ENCODE data around the gene GDPGP1. TPM values are rescaled to one million over a fixed set of nuclear protein-coding genes. Genes with fewer than 3 reads are reported as not detected.

Gene GDPGP1
- total and polyA plus RNA-seq, 2 donors (not counting 1 experiment from before 2014, with no cell fraction given) = 9.3 to 10.4 TPM

GRCh38 chr15:90212221-90213098 is 21.5 kb upstream of the GDPGP1 start:
- intact Hi-C loops (cut with micrococcal nuclease) = loop anchor here (1.0 to 10.0 kb wide), 3 partner anchors 11 to 452 kb away; partner anchors contain the start of genes AP3S2 and SEMA4B
- ATAC-seq (ENCODE audit: low read depth) (no peak), DNase-seq (no peak)
- H3K79me2 ChIP-seq (ENCODE audit: control insufficient read depth, insufficient read depth, low read length) = peaks cover 92% of the 10 kb centered on the region
- H3K4me2 ChIP-seq (replicated peaks; ENCODE audit: low read depth, low read length, poor library complexity, severe bottlenecking) = peak overlapping the region; percentile 65
- H2AFZ ChIP-seq (ENCODE audit: insufficient read depth, low read depth, low read length, poor library complexity, severe bottlenecking) = no peak overlapping the region
- POLR2A ChIA-PET = interaction anchor here (1.5 to 9.0 kb wide), 4 partner anchors 11 to 27 kb away, joined by 7 to 163 read pairs (median 40); partner anchors contain the start of genes CIB1, GDPGP1 and SEMA4B
- 92% methylated on average over 31 of the region's 35 CpGs for WGBS (ENCODE audit: insufficient coverage)
- Mint-ChIP-seq H3K9me3 (ENCODE audit: insufficient read depth) (no peaks in the 10 kb centered on the region), H3K27me3 (no peaks in the 10 kb centered on the region), H3K4me1 (peaks cover 93% of the 10 kb centered on the region), H3K4me3 (peak overlapping the region; percentile 76), H3K27ac (peak overlapping the region; percentile 90)
- H4K20me1 ChIP-seq (ENCODE audit: control insufficient read depth, insufficient read depth, low read length, poor library complexity, severe bottlenecking) = peaks cover 41% of the 10 kb centered on the region
- peak overlapping the region; percentile 35 for H3K9ac ChIP-seq (ENCODE audit: low read length)
- H3K4me1 ChIP-seq (ENCODE audit: control insufficient read depth in 2 of 2, insufficient read depth in 2 of 2, low read length in 2 of 2) = peaks cover 92 to 100% of the 10 kb centered on the region in 2 donors
- CTCF ChIA-PET = interaction anchor here (0.8 to 12.6 kb wide), 4 partner anchors 10 to 51 kb away, joined by 3 to 274 read pairs (median 98); partner anchors contain the start of genes CIB1, GDPGP1 and SEMA4B
- no peaks in the 10 kb centered on the region for H3K27me3 ChIP-seq (replicated peaks in 1 of 4; ENCODE audit: control extremely low read depth in 1 of 4, control insufficient read depth in 3 of 4, insufficient read depth in 4 of 4, low read length in 3 of 4)
- H3K4me3 ChIP-seq (ENCODE audit: control extremely low read depth in 1 of 5, extremely low read depth in 1 of 5, insufficient read depth in 1 of 5, low read depth in 2 of 5, low read length in 4 of 5) = peak overlapping the region in 1 of 5 experiments; percentile 39
- peak overlapping the region; percentile 80 to 86 for H3K27ac ChIP-seq (ENCODE audit: low read length in 2 of 2)
- peaks cover 0 to 4% (median 0%) of the 10 kb centered on the region in 3 donors for H3K9me3 ChIP-seq (ENCODE audit: control extremely low read depth in 1 of 3, control insufficient read depth in 2 of 3, insufficient read depth in 1 of 3, low read length in 2 of 3)
- TF ChIP-seq, protein P1, sequence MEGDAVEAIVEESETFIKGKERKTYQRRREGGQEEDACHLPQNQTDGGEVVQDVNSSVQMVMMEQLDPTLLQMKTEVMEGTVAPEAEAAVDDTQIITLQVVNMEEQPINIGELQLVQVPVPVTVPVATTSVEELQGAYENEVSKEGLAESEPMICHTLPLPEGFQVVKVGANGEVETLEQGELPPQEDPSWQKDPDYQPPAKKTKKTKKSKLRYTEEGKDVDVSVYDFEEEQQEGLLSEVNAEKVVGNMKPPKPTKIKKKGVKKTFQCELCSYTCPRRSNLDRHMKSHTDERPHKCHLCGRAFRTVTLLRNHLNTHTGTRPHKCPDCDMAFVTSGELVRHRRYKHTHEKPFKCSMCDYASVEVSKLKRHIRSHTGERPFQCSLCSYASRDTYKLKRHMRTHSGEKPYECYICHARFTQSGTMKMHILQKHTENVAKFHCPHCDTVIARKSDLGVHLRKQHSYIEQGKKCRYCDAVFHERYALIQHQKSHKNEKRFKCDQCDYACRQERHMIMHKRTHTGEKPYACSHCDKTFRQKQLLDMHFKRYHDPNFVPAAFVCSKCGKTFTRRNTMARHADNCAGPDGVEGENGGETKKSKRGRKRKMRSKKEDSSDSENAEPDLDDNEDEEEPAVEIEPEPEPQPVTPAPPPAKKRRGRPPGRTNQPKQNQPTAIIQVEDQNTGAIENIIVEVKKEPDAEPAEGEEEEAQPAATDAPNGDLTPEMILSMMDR (IDR thresholded peaks at IDR 0.05) = no peak
- no peak for TF ChIP-seq EZH2 (IDR thresholded peaks at IDR 0.05; ENCODE audit: borderline replicate concordance, insufficient read depth, low read depth, low read length, poor library complexity, severe bottlenecking)
- peaks cover under 1 to 57% of the 10 kb centered on the region in 2 experiments for H3K36me3 ChIP-seq (replicated peaks in 1 of 2; ENCODE audit: control extremely low read depth in 1 of 2, control insufficient read depth in 1 of 2, extremely low read depth in 1 of 2, insufficient read depth in 2 of 2, low read length in 1 of 2)
